Measurements from ENCODE around the gene ZFAND3.

GRCh38 chr6:38080360-38080759 is 260.8 kb downstream of the ZFAND3 start:
- no peak for TF ChIP-seq CTCF (conservative IDR thresholded peaks at IDR 0.05 in 1 of 2, IDR thresholded peaks at IDR 0.05 in 1 of 2; ENCODE audit: low read depth in 1 of 2, low read length in 2 of 2)
- TF ChIP-seq EZH2 (IDR thresholded peaks at IDR 0.05; ENCODE audit: low read length, missing control alignments), result no peak

All from fibroblast of lung (primary cell).